Ascending aorta (tissue), 2 donors: Measurements from ENCODE around the gene AGMO. TPM values are rescaled to one million over a fixed set of nuclear protein-coding genes. Genes with fewer than 3 reads are reported as not detected.
A peak's percentile ranks its signal among the peaks of the same experiment; 100 is the strongest.
"Not testable (repeated sequence)": the region's sequence is repeated elsewhere in the genome, so short reads cannot be mapped to it uniquely, and the experiment has no call there.

Source experiments
- DNase-seq, 2 donors: peaks; one replicate each; pipeline ENCODE4 v3.0.0-alpha.2; 2019; ENCODE audit warnings: low spot score in 2 of 2
- H3K27ac ChIP-seq, 2 donors: fragments of 200-600 bp; sonication (generic); one replicate each; pipeline ENCODE4 v1.5.1; 2016 to 2017; ENCODE audit warnings: mild to moderate bottlenecking in 1 of 2
- H3K27me3 ChIP-seq: fragments of 200-600 bp; sonication (generic); one replicate; pipeline ENCODE4 v1.5.1; 2017
- H3K36me3 ChIP-seq, 2 donors: fragments of 200-600 bp; sonication (generic); one replicate each; pipeline ENCODE4 v1.5.1; 2016
- H3K4me1 ChIP-seq, 2 donors: fragments of 200-600 bp; sonication (generic); one replicate each; pipeline ENCODE4 v1.5.1; 2016 to 2017; ENCODE audit warnings: mild to moderate bottlenecking in 1 of 2
- H3K4me3 ChIP-seq, 2 donors: fragments of 200-600 bp; sonication (generic); one replicate each; pipeline ENCODE4 v1.5.1; 2016 to 2017; ENCODE audit warnings: mild to moderate bottlenecking in 1 of 2
- H3K9me3 ChIP-seq, 2 donors: fragments of 200-600 bp; sonication (generic); one replicate each; pipeline ENCODE4 v1.5.1; 2016
- intact Hi-C: fragments of 100-400 bp; cut with DNase I; formaldehyde crosslinking; loops from one replicate; pipeline ENCODE4 v1.15.1; 2023
- total RNA-seq: library from RNA; depleted of rRNA; stranded (reverse); fragments of >200 nt; gene quantifications from one replicate; pipeline ENCODE4 v1.1.0, GENCODE V29; 2016
- TF ChIP-seq, protein P1 (sequence below), 3 experiments: fragments of 200-600 bp in 2 of 3; fragments of 450-650 bp in 1 of 3; sonication (generic) in 2 of 3; IDR thresholded peaks; one replicate each; pipeline ENCODE4 v1.5.1; 2016 to 2019; ENCODE audit warnings: antibody characterized with exemption in 3 of 3, mild to moderate bottlenecking in 1 of 3, moderate library complexity in 1 of 3

AGMO gene
- total RNA-seq, 1 donor from 2014 or later = not detected

DNA sequence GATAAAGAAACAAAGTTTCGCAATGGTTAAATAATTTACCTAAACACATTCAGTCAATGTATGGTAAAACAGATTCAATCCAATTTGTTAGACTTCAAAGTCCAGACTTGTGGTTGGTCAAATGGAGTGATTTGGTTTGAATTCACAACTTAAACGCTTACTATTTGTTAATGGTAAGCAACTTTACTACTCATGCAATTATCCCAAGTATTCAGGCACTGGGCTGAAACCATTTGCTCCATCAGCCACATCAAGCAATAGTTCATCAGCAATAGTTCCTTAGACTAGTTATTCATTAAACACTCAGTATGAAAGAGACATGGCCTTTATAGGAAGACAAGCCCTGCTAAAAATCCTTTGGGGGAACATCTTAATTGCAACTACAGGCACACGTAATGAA is 253.0 kb downstream of the AGMO start:
- TF ChIP-seq, protein P1, sequence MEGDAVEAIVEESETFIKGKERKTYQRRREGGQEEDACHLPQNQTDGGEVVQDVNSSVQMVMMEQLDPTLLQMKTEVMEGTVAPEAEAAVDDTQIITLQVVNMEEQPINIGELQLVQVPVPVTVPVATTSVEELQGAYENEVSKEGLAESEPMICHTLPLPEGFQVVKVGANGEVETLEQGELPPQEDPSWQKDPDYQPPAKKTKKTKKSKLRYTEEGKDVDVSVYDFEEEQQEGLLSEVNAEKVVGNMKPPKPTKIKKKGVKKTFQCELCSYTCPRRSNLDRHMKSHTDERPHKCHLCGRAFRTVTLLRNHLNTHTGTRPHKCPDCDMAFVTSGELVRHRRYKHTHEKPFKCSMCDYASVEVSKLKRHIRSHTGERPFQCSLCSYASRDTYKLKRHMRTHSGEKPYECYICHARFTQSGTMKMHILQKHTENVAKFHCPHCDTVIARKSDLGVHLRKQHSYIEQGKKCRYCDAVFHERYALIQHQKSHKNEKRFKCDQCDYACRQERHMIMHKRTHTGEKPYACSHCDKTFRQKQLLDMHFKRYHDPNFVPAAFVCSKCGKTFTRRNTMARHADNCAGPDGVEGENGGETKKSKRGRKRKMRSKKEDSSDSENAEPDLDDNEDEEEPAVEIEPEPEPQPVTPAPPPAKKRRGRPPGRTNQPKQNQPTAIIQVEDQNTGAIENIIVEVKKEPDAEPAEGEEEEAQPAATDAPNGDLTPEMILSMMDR (IDR thresholded peaks at IDR 0.05) = no peak
- no peaks in the 10 kb centered on the region for H3K36me3 ChIP-seq
- no peaks in the 10 kb centered on the region for H3K9me3 ChIP-seq
- no peaks in the 10 kb centered on the region for H3K27me3 ChIP-seq
- no peak for DNase-seq
- H3K4me3 ChIP-seq = no peak overlapping the region
- H3K4me1 ChIP-seq = no peaks in the 10 kb centered on the region
- intact Hi-C loops = no loop called here
- H3K27ac ChIP-seq = no peak overlapping the region

DNA sequence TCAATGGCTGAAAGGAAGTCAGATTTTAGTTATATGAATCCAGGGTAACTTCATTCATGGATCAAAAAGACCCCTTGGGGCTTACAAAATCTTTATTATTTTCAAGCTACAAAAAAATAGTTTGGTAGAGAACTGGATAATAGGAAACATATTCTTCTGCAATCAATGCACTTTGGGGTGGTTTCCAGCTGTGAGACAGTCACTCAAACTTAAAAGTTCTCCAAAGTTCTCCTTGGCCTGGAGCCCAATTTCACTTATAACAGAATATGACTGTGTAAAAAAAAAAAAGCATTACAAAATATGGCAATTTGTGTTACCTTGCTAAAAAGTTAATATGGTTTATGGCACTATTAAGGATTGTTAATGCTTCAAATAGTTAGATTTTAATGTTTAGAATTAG is 255.5 kb downstream of the AGMO start:
- Histone ChIP-seq H3K27ac (no peak overlapping the region), H3K9me3 (no peaks in the 10 kb centered on the region), H3K4me1 (no peaks in the 10 kb centered on the region), H3K4me3 (no peak overlapping the region), H3K36me3 (no peaks in the 10 kb centered on the region), H3K27me3 (no peaks in the 10 kb centered on the region)
- TF ChIP-seq, protein P1 (IDR thresholded peaks at IDR 0.05) = no peak
- no peak for DNase-seq
- intact Hi-C loops = no loop called here

DNA sequence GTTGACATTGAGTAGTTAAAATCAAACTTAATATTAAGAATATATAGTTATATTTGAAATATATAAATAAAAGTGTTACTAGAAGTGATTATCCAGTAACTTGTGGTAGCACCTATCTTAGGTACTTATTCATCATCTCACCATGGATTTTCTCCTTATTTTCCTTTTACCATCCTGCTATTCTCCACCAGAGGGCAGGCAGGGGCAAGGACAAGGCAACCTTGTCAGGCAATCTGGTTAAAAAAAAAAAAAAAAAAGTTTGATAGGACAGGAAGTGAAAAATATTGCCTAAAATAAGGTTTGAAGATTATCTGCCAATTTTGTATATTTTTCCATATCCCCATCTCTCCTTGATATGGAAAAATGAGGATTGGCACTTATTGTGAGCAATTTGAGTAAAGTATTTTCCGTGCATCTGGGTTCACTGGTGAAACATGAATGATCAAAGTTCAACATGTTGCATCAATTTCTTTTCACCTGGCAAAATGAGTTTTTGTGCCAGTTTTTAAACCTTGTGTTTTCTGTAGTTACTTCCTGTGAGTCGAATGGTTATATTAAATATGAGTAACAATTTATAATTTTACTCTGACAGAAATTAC is 256.7 kb downstream of the AGMO start:
- TF ChIP-seq, protein P1 (IDR thresholded peaks at IDR 0.05) = peak in 2 of 3 experiments; percentile 51 to 67
- no peaks in the 10 kb centered on the region for H3K36me3 ChIP-seq
- H3K27ac ChIP-seq = no peak overlapping the region
- DNase-seq = no peak
- no peak overlapping the region for H3K4me3 ChIP-seq
- no peaks in the 10 kb centered on the region for H3K27me3 ChIP-seq
- intact Hi-C loops = loop anchor here (2.0 kb wide), 2 partner anchors 420 to 766 kb away; no protein-coding TSS in a partner anchor
- H3K9me3 ChIP-seq = no peaks in the 10 kb centered on the region
- no peaks in the 10 kb centered on the region for H3K4me1 ChIP-seq

DNA sequence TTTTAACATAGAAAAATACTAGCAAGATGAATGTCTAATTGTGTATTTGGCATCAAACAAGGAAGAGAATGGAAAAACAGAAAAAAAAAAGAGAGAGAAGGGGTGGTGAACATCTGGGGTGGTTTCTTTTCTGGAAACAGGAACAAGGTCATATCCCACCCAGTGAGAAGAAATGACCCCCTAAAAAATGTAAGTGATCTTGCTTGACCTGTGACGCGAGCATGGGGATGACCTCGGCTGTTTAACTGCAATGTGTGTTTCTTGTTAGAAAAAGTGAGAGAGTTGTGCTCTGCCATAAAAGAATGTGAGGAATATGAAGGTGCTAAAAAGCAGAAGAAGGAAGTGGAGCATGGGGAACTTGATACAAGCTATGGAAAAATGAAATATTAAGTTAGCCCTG is 258.5 kb downstream of the AGMO start:
- DNase-seq = no peak
- TF ChIP-seq, protein P1 (IDR thresholded peaks at IDR 0.05) = no peak
- no peaks in the 10 kb centered on the region for H3K27me3 ChIP-seq
- H3K27ac ChIP-seq = no peak overlapping the region
- intact Hi-C loops = no loop called here
- H3K4me3 ChIP-seq = no peak overlapping the region
- no peaks in the 10 kb centered on the region for H3K36me3 ChIP-seq
- H3K9me3 ChIP-seq = no peaks in the 10 kb centered on the region
- no peaks in the 10 kb centered on the region for H3K4me1 ChIP-seq

DNA sequence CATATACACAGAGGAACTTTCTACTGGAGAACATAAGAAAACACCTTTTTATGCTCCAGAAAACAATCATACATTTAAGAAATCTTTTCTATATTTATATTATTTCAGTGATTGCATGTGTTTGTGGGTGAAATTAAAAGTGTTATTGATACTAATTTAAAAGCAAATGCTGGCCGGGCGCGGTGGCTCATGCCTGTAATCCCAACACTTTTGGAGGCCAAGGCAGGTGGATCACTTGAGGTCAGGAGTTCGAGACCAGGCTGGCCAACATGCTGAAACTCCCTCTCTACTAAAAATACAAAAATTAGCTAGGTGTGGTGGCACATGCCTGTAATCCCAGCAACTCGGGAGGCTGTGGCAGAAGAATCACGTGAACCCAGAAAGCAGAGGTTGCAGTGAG is 260.8 kb downstream of the AGMO start:
- intact Hi-C loops, H3K4me3 ChIP-seq, H3K27me3 ChIP-seq, H3K4me1 ChIP-seq, H3K27ac ChIP-seq, H3K36me3 ChIP-seq, H3K9me3 ChIP-seq, DNase-seq: not testable (repeated sequence)

DNA sequence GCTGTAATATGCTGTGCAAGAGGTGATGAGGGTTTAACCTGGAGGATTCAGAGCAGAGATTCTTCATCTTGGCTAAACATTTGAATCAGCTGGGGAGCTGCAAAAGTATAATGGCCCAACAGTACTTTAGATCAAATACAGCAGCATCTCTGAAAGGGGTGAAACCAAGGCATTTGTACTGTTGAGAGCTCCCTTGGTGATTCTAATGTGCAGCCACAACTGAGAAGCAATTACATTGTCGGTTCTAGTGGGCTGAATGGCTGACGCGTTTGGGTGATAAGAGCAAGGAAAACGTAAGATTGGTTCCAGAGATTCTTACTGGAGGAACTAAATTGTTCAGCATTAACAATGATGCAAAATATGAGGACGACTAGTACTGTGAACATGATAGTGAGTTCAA is 269.7 kb downstream of the AGMO start:
- H3K27me3 ChIP-seq = no peaks in the 10 kb centered on the region
- no peaks in the 10 kb centered on the region for H3K9me3 ChIP-seq
- no peak for DNase-seq
- intact Hi-C loops = no loop called here
- no peaks in the 10 kb centered on the region for H3K36me3 ChIP-seq
- H3K4me3 ChIP-seq = no peak overlapping the region
- no peak overlapping the region for H3K27ac ChIP-seq
- no peaks in the 10 kb centered on the region for H3K4me1 ChIP-seq
- TF ChIP-seq, protein P1 (IDR thresholded peaks at IDR 0.05) = no peak
